Measurements from ENCODE around the gene CEP290. TPM values are rescaled to one million over a fixed set of nuclear protein-coding genes. Genes with fewer than 3 reads are reported as not detected.
"Not testable (repeated sequence)": the region's sequence is repeated elsewhere in the genome, so short reads cannot be mapped to it uniquely, and the experiment has no call there.

CEP290 gene
- polyA plus RNA-seq, 1 donor from 2014 or later, result 43.9 TPM

- TF ChIP-seq TAF1 (IDR thresholded peaks at IDR 0.05; ENCODE audit: low read depth) (no peak), RAD21 (conservative IDR thresholded peaks at IDR 0.05) (peak; percentile 33), MXI1 (conservative IDR thresholded peaks at IDR 0.05; ENCODE audit: poor library complexity, severe bottlenecking) (peak; percentile 94), EP300 (conservative IDR thresholded peaks at IDR 0.05; ENCODE audit: poor library complexity, severe bottlenecking) (peak; percentile 21), SMC3 (conservative IDR thresholded peaks at IDR 0.05; ENCODE audit: poor library complexity) (no peak), EZH2 (IDR thresholded peaks at IDR 0.05; ENCODE audit: borderline replicate concordance, insufficient read depth, low read length, poor library complexity, severe bottlenecking) (no peak), POLR2AphosphoS5 (IDR thresholded peaks at IDR 0.05) (peak; percentile 69), CTCF (IDR thresholded peaks at IDR 0.05; ENCODE audit: poor library complexity, severe bottlenecking) (peak; percentile 28)
- TF ChIP-seq, protein P1, sequence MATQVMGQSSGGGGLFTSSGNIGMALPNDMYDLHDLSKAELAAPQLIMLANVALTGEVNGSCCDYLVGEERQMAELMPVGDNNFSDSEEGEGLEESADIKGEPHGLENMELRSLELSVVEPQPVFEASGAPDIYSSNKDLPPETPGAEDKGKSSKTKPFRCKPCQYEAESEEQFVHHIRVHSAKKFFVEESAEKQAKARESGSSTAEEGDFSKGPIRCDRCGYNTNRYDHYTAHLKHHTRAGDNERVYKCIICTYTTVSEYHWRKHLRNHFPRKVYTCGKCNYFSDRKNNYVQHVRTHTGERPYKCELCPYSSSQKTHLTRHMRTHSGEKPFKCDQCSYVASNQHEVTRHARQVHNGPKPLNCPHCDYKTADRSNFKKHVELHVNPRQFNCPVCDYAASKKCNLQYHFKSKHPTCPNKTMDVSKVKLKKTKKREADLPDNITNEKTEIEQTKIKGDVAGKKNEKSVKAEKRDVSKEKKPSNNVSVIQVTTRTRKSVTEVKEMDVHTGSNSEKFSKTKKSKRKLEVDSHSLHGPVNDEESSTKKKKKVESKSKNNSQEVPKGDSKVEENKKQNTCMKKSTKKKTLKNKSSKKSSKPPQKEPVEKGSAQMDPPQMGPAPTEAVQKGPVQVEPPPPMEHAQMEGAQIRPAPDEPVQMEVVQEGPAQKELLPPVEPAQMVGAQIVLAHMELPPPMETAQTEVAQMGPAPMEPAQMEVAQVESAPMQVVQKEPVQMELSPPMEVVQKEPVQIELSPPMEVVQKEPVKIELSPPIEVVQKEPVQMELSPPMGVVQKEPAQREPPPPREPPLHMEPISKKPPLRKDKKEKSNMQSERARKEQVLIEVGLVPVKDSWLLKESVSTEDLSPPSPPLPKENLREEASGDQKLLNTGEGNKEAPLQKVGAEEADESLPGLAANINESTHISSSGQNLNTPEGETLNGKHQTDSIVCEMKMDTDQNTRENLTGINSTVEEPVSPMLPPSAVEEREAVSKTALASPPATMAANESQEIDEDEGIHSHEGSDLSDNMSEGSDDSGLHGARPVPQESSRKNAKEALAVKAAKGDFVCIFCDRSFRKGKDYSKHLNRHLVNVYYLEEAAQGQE (IDR thresholded peaks at IDR 0.05; ENCODE audit: borderline replicate concordance), result no peak
- Histone ChIP-seq H2AFZ (ENCODE audit: low read depth, low read length) (peak overlapping the region; percentile 81), H3K4me2 (ENCODE audit: low read length) (peak overlapping the region; percentile 92), H3K79me2 (replicated peaks; ENCODE audit: insufficient read depth, low read length) (peaks cover 10% of the 10 kb centered on the region), H3K9me2 (ENCODE audit: insufficient read depth, low read length) (no peaks in the 10 kb centered on the region), H3K36me3 (ENCODE audit: insufficient read depth, low read length) (no peaks in the 10 kb centered on the region), H3F3A (ENCODE audit: insufficient read depth, low read length, poor library complexity, severe bottlenecking) (no peaks in the 10 kb centered on the region), H3K9ac (ENCODE audit: low read length) (peak overlapping the region; percentile 64), H3K4me3 (ENCODE audit: low read length) (peak overlapping the region; percentile 96), H3K9me3 (ENCODE audit: low read length) (no peaks in the 10 kb centered on the region), H3K27me3 (ENCODE audit: insufficient read depth, low read depth, low read length) (no peaks in the 10 kb centered on the region), H3K27ac (ENCODE audit: low read length) (no peak overlapping the region), H4K20me1 (ENCODE audit: insufficient read depth) (no peaks in the 10 kb centered on the region)
Observed at GRCh38 chr12:88035271-88035906, 106.5 kb downstream of the CEP290 start.

DNA sequence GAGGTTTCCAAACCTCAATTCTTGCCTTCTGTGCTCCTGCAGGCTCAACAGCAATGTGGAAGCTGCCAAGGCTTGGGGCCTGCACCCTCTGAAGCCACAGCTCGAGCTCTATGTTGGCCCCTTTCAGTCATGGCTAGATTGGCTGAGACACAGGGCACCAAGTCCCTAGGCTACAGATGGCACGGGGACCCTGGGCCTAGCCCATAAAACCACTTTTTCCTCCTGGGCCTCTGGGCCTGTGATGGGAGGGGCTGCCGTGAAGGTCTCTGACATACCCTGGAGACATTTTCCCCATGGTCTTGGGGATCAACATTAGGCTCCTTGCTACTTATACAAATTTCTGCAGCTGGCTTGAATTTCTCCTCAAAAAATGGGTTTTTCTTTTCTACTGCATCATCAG, 110.7 kb downstream of the CEP290 start:
- not testable (repeated sequence) for H3K9ac ChIP-seq (ENCODE audit: low read length); H3K9me3 ChIP-seq (ENCODE audit: low read length); H3K79me2 ChIP-seq (replicated peaks; ENCODE audit: insufficient read depth, low read length); H3K9me2 ChIP-seq (ENCODE audit: insufficient read depth, low read length); H3K27me3 ChIP-seq (ENCODE audit: insufficient read depth, low read depth, low read length); H3K27ac ChIP-seq (ENCODE audit: low read length); H3F3A ChIP-seq (ENCODE audit: insufficient read depth, low read length, poor library complexity, severe bottlenecking); H4K20me1 ChIP-seq (ENCODE audit: insufficient read depth); H3K36me3 ChIP-seq (ENCODE audit: insufficient read depth, low read length); H2AFZ ChIP-seq (ENCODE audit: low read depth, low read length); H3K4me3 ChIP-seq (ENCODE audit: low read length); H3K4me2 ChIP-seq (ENCODE audit: low read length)

Data from neural cell (in vitro differentiated cells).